Omental fat pad (tissue), 4 donors: ENCODE results near the gene SLC39A1. TPM values are rescaled to one million over a fixed set of nuclear protein-coding genes. Genes with fewer than 3 reads are reported as not detected.

ENCODE experiments used
- ATAC-seq: fragments of 150-250 bp; one replicate; pipeline ENCODE4 v1.9.1; 2016; ENCODE audit warnings: mild to moderate bottlenecking, moderate library complexity; ENCODE audit not compliant: low FRiP score
- DNase-seq: peaks from one replicate; pipeline ENCODE4 v3.0.0-alpha.2; 2019; ENCODE audit warnings: low spot score
- CTCF ChIP-seq, 3 donors: fragments of 450-650 bp; IDR thresholded peaks; one replicate each; pipeline ENCODE4 v1.5.1; 2016 to 2017; ENCODE audit warnings: antibody characterized with exemption in 3 of 3, mild to moderate bottlenecking in 3 of 3, moderate library complexity in 2 of 3
- total RNA-seq, 4 donors: library from RNA; depleted of rRNA; stranded (reverse); fragments of >200 nt; gene quantifications; one replicate each; pipeline ENCODE4 v1.1.0, GENCODE V29; 2016

The SLC39A1 gene
- total RNA-seq, 4 donors from 2014 or later = 80.5 to 125 (median 116) TPM

- DNase-seq (no peak), ATAC-seq (no peak)
- TF ChIP-seq CTCF (IDR thresholded peaks at IDR 0.05) = no peak
These were observed 28.6 kb downstream of the SLC39A1 start for GRCh38 chr1:153934746-153935145.

- ATAC-seq (no peak), DNase-seq (no peak)
- no peak for TF ChIP-seq CTCF (IDR thresholded peaks at IDR 0.05)
These were observed 29.4 kb downstream of the SLC39A1 start for GRCh38 chr1:153933955-153934354.

GRCh38 chr1:153933430-153933829 is 29.9 kb downstream of the SLC39A1 start:
- no peak for TF ChIP-seq CTCF (IDR thresholded peaks at IDR 0.05)
- ATAC-seq (no peak), DNase-seq (no peak)

GRCh38 chr1:153932156-153933131 is 30.9 kb downstream of the SLC39A1 start:
- ATAC-seq = no peak
- no peak for DNase-seq
- no peak for TF ChIP-seq CTCF (IDR thresholded peaks at IDR 0.05)

- no peak for ATAC-seq
These were observed 33.1 kb downstream of the SLC39A1 start for GRCh38 chr1:153929981-153930948.

GRCh38 chr1:153929426-153929825 is 33.9 kb downstream of the SLC39A1 start:
- TF ChIP-seq CTCF (IDR thresholded peaks at IDR 0.05) = no peak
- no peak for DNase-seq

More at GRCh38 chr1:153929981-153930948, 33.1 kb downstream of the SLC39A1 start:
- TF ChIP-seq CTCF (IDR thresholded peaks at IDR 0.05) = no peak
- DNase-seq = no peak

More at GRCh38 chr1:153929426-153929825, 33.9 kb downstream of the SLC39A1 start:
- no peak for ATAC-seq
